Bronchial epithelial cell (primary cell): Measurements from ENCODE around the gene KANSL3. TPM values are rescaled to one million over a fixed set of nuclear protein-coding genes. Genes with fewer than 3 reads are reported as not detected.

Experiments
- DNase-seq: peaks from one replicate; pipeline ENCODE4 v3.0.0-alpha.2; 2010; ENCODE audit warnings: low read depth
- FAIRE-seq: peaks from 2 replicates; lab custom pipeline; 2011; peaks lifted over from hg19 to GRCh38; lab: Jason Lieb, UNC
- H3K27me3 ChIP-seq: 2 replicates; pipeline ENCODE4 v1.5.1; 2011; ENCODE audit warnings: low read length; ENCODE audit not compliant: control insufficient read depth, insufficient read depth
- H3K36me3 ChIP-seq: 2 replicates; pipeline ENCODE4 v1.5.1; 2011; ENCODE audit warnings: low read length; ENCODE audit not compliant: control insufficient read depth, insufficient read depth
- H3K4me3 ChIP-seq: 2 replicates; pipeline ENCODE4 v1.5.1; 2011; ENCODE audit warnings: mild to moderate bottlenecking, low read depth, low read length, control low read depth
- CTCF ChIP-seq: IDR thresholded peaks from 2 replicates; pipeline ENCODE4 v1.5.1; 2011; ENCODE audit warnings: mild to moderate bottlenecking, moderate library complexity, low read length, control low read depth, inconsistent platforms; ENCODE audit not compliant: insufficient read depth, severe bottlenecking
- total RNA-seq: library from RNA; depleted of rRNA; stranded (reverse); fragments of >200 nt; gene quantifications from 2 replicates; pipeline ENCODE4 v1.2.1, GENCODE V29; 2014

The KANSL3 gene
- total RNA-seq, 1 donor from 2014 or later = 16.3 TPM

GRCh38 chr2:96580771-96581170 is 57.3 kb downstream of the KANSL3 start:
- FAIRE-seq = no peak
- DNase-seq = no peak
- H3K4me3 ChIP-seq = no peak overlapping the region
- no peaks in the 10 kb centered on the region for H3K36me3 ChIP-seq
- TF ChIP-seq CTCF = no peak
- no peaks in the 10 kb centered on the region for H3K27me3 ChIP-seq

GRCh38 chr2:96579422-96579821 is 58.7 kb downstream of the KANSL3 start:
- Histone ChIP-seq H3K36me3 (no peaks in the 10 kb centered on the region), H3K27me3 (no peaks in the 10 kb centered on the region), H3K4me3 (no peak overlapping the region)
- DNase-seq (no peak), FAIRE-seq (no peak)
- no peak for TF ChIP-seq CTCF

GRCh38 chr2:96578731-96579130 is 59.4 kb downstream of the KANSL3 start:
- H3K27me3 ChIP-seq = no peaks in the 10 kb centered on the region
- no peak overlapping the region for H3K4me3 ChIP-seq
- FAIRE-seq (no peak), DNase-seq (no peak)
- H3K36me3 ChIP-seq = no peaks in the 10 kb centered on the region
- TF ChIP-seq CTCF = no peak

- no peak for TF ChIP-seq CTCF
- Histone ChIP-seq H3K36me3 (no peaks in the 10 kb centered on the region), H3K4me3 (no peak overlapping the region), H3K27me3 (no peaks in the 10 kb centered on the region)
- DNase-seq (no peak), FAIRE-seq (peak; percentile 95)
Observed at GRCh38 chr2:96577501-96577900, 60.6 kb downstream of the KANSL3 start.

GRCh38 chr2:96575785-96576456 is 62.2 kb downstream of the KANSL3 start:
- H3K4me3 ChIP-seq = no peak overlapping the region
- TF ChIP-seq CTCF = no peak
- FAIRE-seq (no peak), DNase-seq (no peak)
- no peaks in the 10 kb centered on the region for H3K27me3 ChIP-seq
- no peaks in the 10 kb centered on the region for H3K36me3 ChIP-seq

- no peak overlapping the region for H3K4me3 ChIP-seq
- no peaks in the 10 kb centered on the region for H3K27me3 ChIP-seq
- no peak for TF ChIP-seq CTCF
- no peaks in the 10 kb centered on the region for H3K36me3 ChIP-seq
- DNase-seq = no peak
- no peak for FAIRE-seq
Observed at GRCh38 chr2:96574364-96574763, 63.7 kb downstream of the KANSL3 start.
